ENCODE data around the gene LETMD1.
"Not testable (repeated sequence)": the region's sequence is repeated elsewhere in the genome, so short reads cannot be mapped to it uniquely, and the experiment has no call there.

GRCh38 chr12:51078346-51078745 is 30.2 kb downstream of the LETMD1 start:
- TF ChIP-seq ZNF16 (tag by site-specific recombination; IDR thresholded peaks at IDR 0.05; ENCODE audit: low read depth); ZSCAN30 (tag by site-specific recombination; IDR thresholded peaks at IDR 0.05); REPIN1 (tag by site-specific recombination; IDR thresholded peaks at IDR 0.05; ENCODE audit: low read depth); ZNF311 (tag by site-specific recombination; IDR thresholded peaks at IDR 0.05; ENCODE audit: borderline replicate concordance): not testable (repeated sequence)
- TF ChIP-seq, protein P1, sequence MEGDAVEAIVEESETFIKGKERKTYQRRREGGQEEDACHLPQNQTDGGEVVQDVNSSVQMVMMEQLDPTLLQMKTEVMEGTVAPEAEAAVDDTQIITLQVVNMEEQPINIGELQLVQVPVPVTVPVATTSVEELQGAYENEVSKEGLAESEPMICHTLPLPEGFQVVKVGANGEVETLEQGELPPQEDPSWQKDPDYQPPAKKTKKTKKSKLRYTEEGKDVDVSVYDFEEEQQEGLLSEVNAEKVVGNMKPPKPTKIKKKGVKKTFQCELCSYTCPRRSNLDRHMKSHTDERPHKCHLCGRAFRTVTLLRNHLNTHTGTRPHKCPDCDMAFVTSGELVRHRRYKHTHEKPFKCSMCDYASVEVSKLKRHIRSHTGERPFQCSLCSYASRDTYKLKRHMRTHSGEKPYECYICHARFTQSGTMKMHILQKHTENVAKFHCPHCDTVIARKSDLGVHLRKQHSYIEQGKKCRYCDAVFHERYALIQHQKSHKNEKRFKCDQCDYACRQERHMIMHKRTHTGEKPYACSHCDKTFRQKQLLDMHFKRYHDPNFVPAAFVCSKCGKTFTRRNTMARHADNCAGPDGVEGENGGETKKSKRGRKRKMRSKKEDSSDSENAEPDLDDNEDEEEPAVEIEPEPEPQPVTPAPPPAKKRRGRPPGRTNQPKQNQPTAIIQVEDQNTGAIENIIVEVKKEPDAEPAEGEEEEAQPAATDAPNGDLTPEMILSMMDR (tag by site-specific recombination; IDR thresholded peaks at IDR 0.05): not testable (repeated sequence)

Measured in HEK293 (cell line).